Right lobe of liver (tissue), 4 donors: ENCODE results near the gene ST8SIA6.

Experiments
- CTCF ChIP-seq, 4 donors: fragments of 200-600 bp in 3 of 4; fragments of 450-650 bp in 1 of 4; IDR thresholded peaks; one replicate each; pipeline versions ENCODE4 v1.5.1 to v1.8.0; 2016 to 2022; ENCODE audit warnings: antibody characterized with exemption in 4 of 4, mild to moderate bottlenecking in 2 of 4
- POLR2A ChIP-seq: fragments of 450-650 bp; IDR thresholded peaks from one replicate; pipeline ENCODE4 v1.6.1; 2017; ENCODE audit warnings: antibody characterized with exemption, mild to moderate bottlenecking
- donor health status: DM: no; HTN: no; CAD: no.
- donor health status: DM: no; HTN: no; CAD: no.
- donor health status: DM: no; HTN: yes; CAD: no.

- TF ChIP-seq CTCF (IDR thresholded peaks at IDR 0.05): no peak
- TF ChIP-seq POLR2A: no peak
Measured at GRCh38 chr10:17309435-17309834, 145.0 kb downstream of the ST8SIA6 start.
